HFFc6 (cell line): ENCODE results near the gene RBP7. TPM values are rescaled to one million over a fixed set of nuclear protein-coding genes. Genes with fewer than 3 reads are reported as not detected.
A peak's percentile ranks its signal among the peaks of the same experiment; 100 is the strongest.

Source experiments
- DNase-seq: peaks from one replicate; pipeline ENCODE4 v3.0.0-alpha.2; 2018
- H3K27ac Mint-ChIP-seq: 2 replicates; pipeline ENCODE4 v1.8.0; 2020; ENCODE audit warnings: mild to moderate bottlenecking, mixed read lengths
- H3K27me3 Mint-ChIP-seq: 2 replicates; pipeline ENCODE4 v1.8.0; 2021; ENCODE audit warnings: mild to moderate bottlenecking, moderate library complexity, mixed read lengths; ENCODE audit not compliant: insufficient read depth
- H3K36me3 Mint-ChIP-seq: 2 replicates; pipeline ENCODE4 v1.8.0; 2021; ENCODE audit warnings: low read depth, mixed read lengths
- H3K4me1 Mint-ChIP-seq: 2 replicates; pipeline ENCODE4 v1.8.0; 2020; ENCODE audit warnings: low read depth, mixed read lengths
- H3K4me3 Mint-ChIP-seq: 2 replicates; pipeline ENCODE4 v1.8.0; 2020; ENCODE audit warnings: mild to moderate bottlenecking, moderate library complexity, mixed read lengths
- H3K9me3 Mint-ChIP-seq: 2 replicates; pipeline ENCODE4 v1.8.0; 2020; ENCODE audit warnings: mild to moderate bottlenecking, mixed read lengths
- microRNA-seq: library from miRNA; unstranded; fragments of <30 nt; microRNA quantifications from one replicate; pipeline ENCODE4, GENCODE V29; 2019
- total RNA-seq, 6 experiments: library from RNA; stranded (reverse); fragmentation: NEBNext Ultra II Directional; extraction: Animal tissue kit (Norgen Biotek cat#: 25700); gene quantifications; 2 replicates in 1 of 6; 3 replicates in 5 of 6; pipeline ENCODE4 v1.2.3, GENCODE V29; 2021
- TF ChIP-seq, protein P1 (sequence below): fragments of 200-600 bp; sonication (generic); IDR thresholded peaks from 2 replicates; pipeline ENCODE4 v1.5.0; 2021; ENCODE audit warnings: antibody characterized with exemption, mild to moderate bottlenecking

Gene RBP7
- total RNA-seq, 6 experiments from 2014 or later = 0.37 to 0.76 (median 0.47) TPM; not detected in 2

- Mint-ChIP-seq H3K27ac (no peak overlapping the region), H3K4me3 (no peak overlapping the region), H3K27me3 (no peaks in the 10 kb centered on the region; the same call in 1 of the 2 replicates), H3K4me1 (peaks cover 58% of the 10 kb centered on the region), H3K36me3 (peaks cover 9% of the 10 kb centered on the region), H3K9me3 (no peaks in the 10 kb centered on the region)
- no peak for DNase-seq
- TF ChIP-seq, protein P1, sequence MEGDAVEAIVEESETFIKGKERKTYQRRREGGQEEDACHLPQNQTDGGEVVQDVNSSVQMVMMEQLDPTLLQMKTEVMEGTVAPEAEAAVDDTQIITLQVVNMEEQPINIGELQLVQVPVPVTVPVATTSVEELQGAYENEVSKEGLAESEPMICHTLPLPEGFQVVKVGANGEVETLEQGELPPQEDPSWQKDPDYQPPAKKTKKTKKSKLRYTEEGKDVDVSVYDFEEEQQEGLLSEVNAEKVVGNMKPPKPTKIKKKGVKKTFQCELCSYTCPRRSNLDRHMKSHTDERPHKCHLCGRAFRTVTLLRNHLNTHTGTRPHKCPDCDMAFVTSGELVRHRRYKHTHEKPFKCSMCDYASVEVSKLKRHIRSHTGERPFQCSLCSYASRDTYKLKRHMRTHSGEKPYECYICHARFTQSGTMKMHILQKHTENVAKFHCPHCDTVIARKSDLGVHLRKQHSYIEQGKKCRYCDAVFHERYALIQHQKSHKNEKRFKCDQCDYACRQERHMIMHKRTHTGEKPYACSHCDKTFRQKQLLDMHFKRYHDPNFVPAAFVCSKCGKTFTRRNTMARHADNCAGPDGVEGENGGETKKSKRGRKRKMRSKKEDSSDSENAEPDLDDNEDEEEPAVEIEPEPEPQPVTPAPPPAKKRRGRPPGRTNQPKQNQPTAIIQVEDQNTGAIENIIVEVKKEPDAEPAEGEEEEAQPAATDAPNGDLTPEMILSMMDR = no peak
These were observed 64.2 kb downstream of the RBP7 start for GRCh38 chr1:10061276-10061675.

DNA sequence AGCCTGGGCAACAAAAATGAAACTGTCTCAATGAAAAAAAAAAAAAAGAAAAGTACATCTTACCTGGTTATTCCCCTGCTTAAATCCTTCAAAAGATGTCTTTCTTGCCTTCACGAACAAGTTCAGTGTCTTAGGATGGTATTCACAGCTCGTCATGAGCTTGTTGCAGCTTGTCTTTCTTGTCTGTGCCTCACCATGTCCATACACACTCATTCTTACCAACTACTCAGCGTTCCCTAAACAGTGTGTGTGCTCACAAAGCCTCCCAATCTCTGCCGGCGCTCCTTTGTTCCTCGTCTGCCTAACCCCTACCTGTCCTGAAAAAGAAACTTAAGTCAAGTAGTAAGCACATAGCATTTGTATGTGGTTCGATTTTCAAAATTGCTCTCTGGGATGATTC is 66.8 kb downstream of the RBP7 start:
- Mint-ChIP-seq H3K4me1 (peaks cover 56% of the 10 kb centered on the region), H3K36me3 (peaks cover under 1% of the 10 kb centered on the region), H3K27me3 (peaks cover 2% of the 10 kb centered on the region), H3K9me3 (no peaks in the 10 kb centered on the region), H3K27ac (no peak overlapping the region), H3K4me3 (no peak overlapping the region)
- TF ChIP-seq, protein P1 = no peak
- no peak for DNase-seq

DNA sequence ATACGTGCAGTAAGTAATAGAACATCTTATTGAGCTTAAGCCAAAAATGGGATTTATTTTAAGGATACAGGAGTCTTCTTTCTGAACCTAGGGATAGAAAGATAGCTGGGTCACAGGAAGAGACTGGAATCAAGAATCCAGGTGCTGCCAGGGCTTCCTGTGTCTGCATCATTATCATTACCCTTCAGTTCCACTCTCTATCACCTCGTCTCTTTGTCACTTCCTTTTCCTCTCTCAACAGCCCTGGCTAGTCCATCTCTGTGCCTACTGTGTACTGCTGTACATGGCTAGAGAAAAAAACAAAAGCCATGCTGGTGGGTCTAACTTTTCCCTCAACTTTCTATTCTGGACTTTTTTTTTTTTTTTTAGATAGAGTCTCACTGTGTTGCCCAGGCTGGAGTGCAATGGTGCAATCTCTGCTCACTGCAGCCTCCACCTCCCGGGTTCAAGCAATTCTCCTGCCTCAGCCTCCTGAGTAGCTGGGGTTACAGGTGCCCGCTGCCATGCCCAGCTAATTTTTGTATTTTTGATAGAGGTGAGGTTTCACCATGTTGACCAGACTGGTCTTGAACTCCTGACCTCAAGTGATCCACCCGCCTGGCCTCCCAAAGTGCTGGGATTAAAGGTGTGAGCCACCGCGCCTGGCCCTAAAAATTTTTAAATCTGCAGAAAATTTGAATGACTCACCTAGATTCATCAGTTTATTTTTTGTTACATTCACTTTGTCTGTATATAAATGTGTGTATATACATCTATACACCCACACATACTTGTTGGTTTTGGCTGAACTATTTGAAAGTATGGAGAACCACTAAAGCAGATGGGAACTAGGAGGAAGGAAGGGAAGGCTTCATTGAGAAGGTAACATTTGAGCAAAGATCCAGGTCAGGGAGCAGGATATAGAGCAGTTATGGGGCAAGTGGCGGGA is 67.7 kb downstream of the RBP7 start:
- H3K36me3 Mint-ChIP-seq = peaks cover 5% of the 10 kb centered on the region
- peak overlapping the region; percentile 35 for H3K4me3 Mint-ChIP-seq
- H3K4me1 Mint-ChIP-seq = peaks cover 63% of the 10 kb centered on the region
- no peaks in the 10 kb centered on the region for H3K9me3 Mint-ChIP-seq
- H3K27ac Mint-ChIP-seq = peak overlapping the region; percentile 64
- TF ChIP-seq, protein P1 = no peak
- H3K27me3 Mint-ChIP-seq = peaks cover 2% of the 10 kb centered on the region
- no peak for DNase-seq

DNA sequence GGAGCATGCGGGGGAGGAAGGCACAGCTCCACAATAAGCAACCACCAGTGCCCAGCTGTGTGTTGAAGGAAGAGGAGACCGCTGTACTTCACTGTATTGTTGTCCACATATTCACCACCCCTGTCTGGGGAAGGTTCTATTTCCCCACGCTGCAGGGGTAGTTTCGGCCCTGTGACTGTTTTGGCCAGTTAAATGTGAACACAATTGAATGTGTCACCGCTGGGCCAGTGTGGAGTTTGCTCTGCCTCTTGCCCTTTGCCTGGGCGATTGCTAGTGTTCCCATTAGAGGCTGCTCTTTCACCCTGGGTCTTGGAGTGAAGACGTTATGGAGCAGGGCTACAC is 68.3 kb downstream of the RBP7 start:
- H3K4me3 Mint-ChIP-seq = no peak overlapping the region; the same call in 1 of the 2 replicates
- H3K9me3 Mint-ChIP-seq = no peaks in the 10 kb centered on the region
- peak overlapping the region; percentile 64 for H3K27ac Mint-ChIP-seq

More for the DNA sequence above, 68.3 kb downstream of the RBP7 start:
- TF ChIP-seq, protein P1 = no peak
- Mint-ChIP-seq H3K27me3 (peaks cover 2% of the 10 kb centered on the region), H3K4me1 (peaks cover 64% of the 10 kb centered on the region), H3K36me3 (peaks cover 5% of the 10 kb centered on the region)
- no peak for DNase-seq

Small RNA genes lying within 50 kb of the gene (microRNA-seq; reads per million reads assigned to microRNA genes)
- not detected for gene MIR5697

Other genes starting within 250 kb of the RBP7 start
- gene CLSTN1, start 173.3 kb upstream of the RBP7 start, total RNA-seq = 100 to 1,000 TPM; 128 to 151 (median 137) TPM
- 10 to 100 TPM; 19.7 to 25.5 (median 21.4) TPM for gene CTNNBIP1, start 87.0 kb upstream of the RBP7 start, total RNA-seq
- gene LZIC, start 53.8 kb upstream of the RBP7 start, total RNA-seq = 10 to 100 TPM; 28.0 to 34.8 (median 30.9) TPM
- 10 to 100 TPM; 12.9 to 16.0 (median 14.8) TPM for gene NMNAT1, start 53.8 kb upstream of the RBP7 start, total RNA-seq
- 10 to 100 TPM; 46.2 to 66.0 (median 58.6) TPM for gene UBE4B, start 35.7 kb downstream of the RBP7 start, total RNA-seq
- 10 to 100 TPM; 35.2 to 41.6 (median 39.3) TPM for gene KIF1B, start 213.3 kb downstream of the RBP7 start, total RNA-seq